Endothelial cell of umbilical vein (primary cell): Measurements from ENCODE around the gene ADGRL3.

Experiments used
- EZH2 ChIP-seq: IDR thresholded peaks from 2 replicates; pipeline ENCODE4 v1.6.1; 2012; ENCODE audit warnings: borderline replicate concordance, low read depth, mild to moderate bottlenecking, moderate library complexity, low read length, inconsistent platforms; ENCODE audit not compliant: severe bottlenecking
- FOS ChIP-seq: IDR thresholded peaks from 2 replicates; pipeline ENCODE4 v1.6.1; 2011; ENCODE audit warnings: mild to moderate bottlenecking, low read length, moderate library complexity, borderline replicate concordance; ENCODE audit not compliant: insufficient read depth
- JUN ChIP-seq: IDR thresholded peaks from 2 replicates; pipeline ENCODE4 v1.6.1; 2011; ENCODE audit warnings: borderline replicate concordance, low read depth; ENCODE audit not compliant: insufficient read length, insufficient read depth
- MYC ChIP-seq: IDR thresholded peaks from one replicate; pipeline ENCODE4 v1.6.1; 2011; ENCODE audit warnings: mild to moderate bottlenecking, low read depth, low read length
- POLR2A ChIP-seq: IDR thresholded peaks from 2 replicates; pipeline ENCODE4 v1.6.1; 2012; ENCODE audit warnings: low read depth, mild to moderate bottlenecking, control low read depth, low read length
- POLR2AphosphoS5 ChIP-seq: IDR thresholded peaks from 2 replicates; pipeline ENCODE4 v1.6.1; 2012; ENCODE audit warnings: low read depth, mild to moderate bottlenecking, control low read depth, low read length, moderate library complexity; ENCODE audit not compliant: insufficient read depth
- TF ChIP-seq, protein P1 (sequence below), 2 donors: IDR thresholded peaks; 1 replicate in 1 of 2; 2 replicates in 1 of 2; pipeline ENCODE4 v1.5.1; 2011; ENCODE audit warnings: low read length in 2 of 2, mild to moderate bottlenecking in 2 of 2, moderate library complexity in 2 of 2, control low read depth in 1 of 2, inconsistent platforms in 1 of 2, low read depth in 1 of 2; ENCODE audit not compliant: insufficient read depth in 1 of 2; ENCODE audit errors: extremely low read depth in 1 of 2
- TF ChIP-seq, protein P2 (sequence below): IDR thresholded peaks from 2 replicates; pipeline ENCODE4 v1.6.1; 2011; ENCODE audit not compliant: insufficient read depth, insufficient read length

DNA sequence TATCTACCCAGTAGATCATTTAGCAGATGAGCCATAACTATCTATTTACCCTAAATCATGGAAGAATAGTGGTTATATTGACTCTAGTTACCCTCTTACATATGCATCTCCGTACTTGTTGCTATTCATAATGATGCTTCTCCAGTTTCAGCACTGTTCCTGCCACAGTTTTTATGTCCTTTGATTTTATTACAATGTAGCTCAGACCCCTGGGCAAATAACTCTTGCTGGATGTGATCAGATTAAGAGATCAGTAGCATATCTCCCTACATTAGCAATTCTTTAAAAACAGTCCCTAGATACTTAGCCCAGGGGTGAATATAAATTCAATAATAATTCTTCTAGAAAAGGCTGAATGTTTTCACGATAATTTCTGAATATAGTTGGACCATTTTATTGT is 696.5 kb downstream of the ADGRL3 start:
- TF ChIP-seq EZH2, result no peak
- TF ChIP-seq, protein P1, sequence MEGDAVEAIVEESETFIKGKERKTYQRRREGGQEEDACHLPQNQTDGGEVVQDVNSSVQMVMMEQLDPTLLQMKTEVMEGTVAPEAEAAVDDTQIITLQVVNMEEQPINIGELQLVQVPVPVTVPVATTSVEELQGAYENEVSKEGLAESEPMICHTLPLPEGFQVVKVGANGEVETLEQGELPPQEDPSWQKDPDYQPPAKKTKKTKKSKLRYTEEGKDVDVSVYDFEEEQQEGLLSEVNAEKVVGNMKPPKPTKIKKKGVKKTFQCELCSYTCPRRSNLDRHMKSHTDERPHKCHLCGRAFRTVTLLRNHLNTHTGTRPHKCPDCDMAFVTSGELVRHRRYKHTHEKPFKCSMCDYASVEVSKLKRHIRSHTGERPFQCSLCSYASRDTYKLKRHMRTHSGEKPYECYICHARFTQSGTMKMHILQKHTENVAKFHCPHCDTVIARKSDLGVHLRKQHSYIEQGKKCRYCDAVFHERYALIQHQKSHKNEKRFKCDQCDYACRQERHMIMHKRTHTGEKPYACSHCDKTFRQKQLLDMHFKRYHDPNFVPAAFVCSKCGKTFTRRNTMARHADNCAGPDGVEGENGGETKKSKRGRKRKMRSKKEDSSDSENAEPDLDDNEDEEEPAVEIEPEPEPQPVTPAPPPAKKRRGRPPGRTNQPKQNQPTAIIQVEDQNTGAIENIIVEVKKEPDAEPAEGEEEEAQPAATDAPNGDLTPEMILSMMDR (IDR thresholded peaks at IDR 0.05; ENCODE audit: extremely low read depth in 1 of 2, insufficient read depth in 1 of 2, low read depth in 1 of 2, low read length in 2 of 2), result no peak
- TF ChIP-seq POLR2AphosphoS5, result no peak
- no peak for TF ChIP-seq POLR2A
- TF ChIP-seq, protein P2, sequence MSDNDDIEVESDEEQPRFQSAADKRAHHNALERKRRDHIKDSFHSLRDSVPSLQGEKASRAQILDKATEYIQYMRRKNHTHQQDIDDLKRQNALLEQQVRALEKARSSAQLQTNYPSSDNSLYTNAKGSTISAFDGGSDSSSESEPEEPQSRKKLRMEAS, result no peak
- no peak for TF ChIP-seq FOS
- no peak for TF ChIP-seq MYC
- no peak for TF ChIP-seq JUN
